HG03575 (cell line): ENCODE data around the gene NAALADL2.
"Not testable (repeated sequence)": the region's sequence is repeated elsewhere in the genome, so short reads cannot be mapped to it uniquely, and the experiment has no call there.

Experiments used
- ATAC-seq: cut with Tn5 transposase; IDR thresholded peaks from one replicate; pipeline ENCODE4 v1.9.1; 2021; ENCODE audit not compliant: unreplicated experiment, insufficient number of reproducible peaks, low FRiP score; ENCODE audit errors: extremely low read depth

NAALADL2 gene

GRCh38 chr3:175792245-175792644 lies 933.1 kb downstream of the NAALADL2 start:
- no peak for ATAC-seq

- ATAC-seq = no peak
Observed at GRCh38 chr3:175798326-175798725, 939.2 kb downstream of the NAALADL2 start.

GRCh38 chr3:175805825-175806224 lies 946.7 kb downstream of the NAALADL2 start:
- no peak for ATAC-seq

GRCh38 chr3:175807175-175807574 lies 948.0 kb downstream of the NAALADL2 start:
- no peak for ATAC-seq

- no peak for ATAC-seq
Observed at GRCh38 chr3:175818811-175819464, 959.8 kb downstream of the NAALADL2 start.

GRCh38 chr3:175822766-175823491 lies 963.8 kb downstream of the NAALADL2 start:
- not testable (repeated sequence) for ATAC-seq

GRCh38 chr3:175825016-175825580 lies 966.0 kb downstream of the NAALADL2 start:
- not testable (repeated sequence) for ATAC-seq

GRCh38 chr3:175826759-175827158 lies 967.6 kb downstream of the NAALADL2 start:
- ATAC-seq = no peak

GRCh38 chr3:175829809-175830208 lies 970.7 kb downstream of the NAALADL2 start:
- ATAC-seq = not testable (repeated sequence)

- not testable (repeated sequence) for ATAC-seq
Observed at GRCh38 chr3:175835763-175836162, 976.6 kb downstream of the NAALADL2 start.

- no peak for ATAC-seq
Observed at GRCh38 chr3:175836617-175837016, 977.5 kb downstream of the NAALADL2 start.

- no peak for ATAC-seq
Observed at GRCh38 chr3:175837962-175838361, 978.8 kb downstream of the NAALADL2 start.

- ATAC-seq = no peak
Observed at GRCh38 chr3:175839366-175840005, 980.4 kb downstream of the NAALADL2 start.

GRCh38 chr3:175851541-175851940 lies 992.4 kb downstream of the NAALADL2 start:
- no peak for ATAC-seq

GRCh38 chr3:175852560-175852959 lies 993.4 kb downstream of the NAALADL2 start:
- ATAC-seq = no peak

- no peak for ATAC-seq
Observed at GRCh38 chr3:175857666-175858270, 998.6 kb downstream of the NAALADL2 start.
